Epithelial cell of alveolus of lung (primary cell): ENCODE results near the gene ZDHHC22. TPM values are rescaled to one million over a fixed set of nuclear protein-coding genes. Genes with fewer than 3 reads are reported as not detected.

ENCODE experiments used
- total RNA-seq: library from RNA; depleted of rRNA; stranded (reverse); fragments of >200 nt; gene quantifications from 2 replicates; pipeline ENCODE4 v1.2.1, GENCODE V29; 2015

The ZDHHC22 gene, protein sequence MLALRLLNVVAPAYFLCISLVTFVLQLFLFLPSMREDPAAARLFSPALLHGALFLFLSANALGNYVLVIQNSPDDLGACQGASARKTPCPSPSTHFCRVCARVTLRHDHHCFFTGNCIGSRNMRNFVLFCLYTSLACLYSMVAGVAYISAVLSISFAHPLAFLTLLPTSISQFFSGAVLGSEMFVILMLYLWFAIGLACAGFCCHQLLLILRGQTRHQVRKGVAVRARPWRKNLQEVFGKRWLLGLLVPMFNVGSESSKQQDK
- not detected in 2 replicates for total RNA-seq

DNA sequence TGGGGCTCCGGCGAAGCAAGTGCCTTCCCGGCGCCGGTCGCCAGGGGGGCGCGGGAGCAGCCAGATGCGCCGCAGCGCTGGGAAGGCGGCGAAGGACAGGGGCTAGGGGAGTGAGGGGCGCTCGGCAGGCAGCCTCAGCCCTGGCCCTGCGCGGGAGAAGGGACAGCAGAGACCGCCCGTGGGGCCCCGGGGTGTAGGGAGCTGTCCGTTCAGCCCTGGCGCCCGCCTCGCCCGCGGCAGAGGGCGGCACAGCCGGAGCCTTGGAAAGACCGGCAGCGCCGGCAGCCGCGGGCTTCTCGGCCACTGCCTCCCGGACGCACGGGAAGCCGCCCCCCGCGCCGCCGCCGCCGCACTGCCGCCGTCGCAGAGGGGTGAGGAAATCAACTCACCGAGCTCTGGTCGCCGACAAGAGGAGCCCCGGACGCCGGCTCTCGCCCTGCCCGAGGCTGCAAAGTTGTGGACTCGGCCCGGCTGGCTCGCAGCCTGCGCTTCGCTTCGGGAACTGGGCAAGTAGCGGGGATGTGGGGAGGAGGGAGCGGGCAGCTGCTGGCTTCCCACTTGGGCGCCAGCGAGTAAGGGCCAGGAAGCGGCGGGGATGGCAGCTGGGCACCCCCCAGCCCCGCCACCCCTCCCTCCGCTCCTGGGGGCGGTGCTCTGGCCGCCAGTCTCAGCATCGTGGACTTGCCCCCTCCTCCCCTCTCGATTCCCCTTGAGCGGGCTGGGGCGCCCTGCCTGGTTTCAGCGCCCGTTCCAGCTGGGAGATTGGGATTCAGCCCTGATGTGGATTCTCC lies at the start of gene ZDHHC22:
Gene ZDHHC22 (minus strand): TSS at position 578 of the 791 bp plus-strand sequence. CDS start 2,053 bp downstream, outside the sequence.

DNA sequence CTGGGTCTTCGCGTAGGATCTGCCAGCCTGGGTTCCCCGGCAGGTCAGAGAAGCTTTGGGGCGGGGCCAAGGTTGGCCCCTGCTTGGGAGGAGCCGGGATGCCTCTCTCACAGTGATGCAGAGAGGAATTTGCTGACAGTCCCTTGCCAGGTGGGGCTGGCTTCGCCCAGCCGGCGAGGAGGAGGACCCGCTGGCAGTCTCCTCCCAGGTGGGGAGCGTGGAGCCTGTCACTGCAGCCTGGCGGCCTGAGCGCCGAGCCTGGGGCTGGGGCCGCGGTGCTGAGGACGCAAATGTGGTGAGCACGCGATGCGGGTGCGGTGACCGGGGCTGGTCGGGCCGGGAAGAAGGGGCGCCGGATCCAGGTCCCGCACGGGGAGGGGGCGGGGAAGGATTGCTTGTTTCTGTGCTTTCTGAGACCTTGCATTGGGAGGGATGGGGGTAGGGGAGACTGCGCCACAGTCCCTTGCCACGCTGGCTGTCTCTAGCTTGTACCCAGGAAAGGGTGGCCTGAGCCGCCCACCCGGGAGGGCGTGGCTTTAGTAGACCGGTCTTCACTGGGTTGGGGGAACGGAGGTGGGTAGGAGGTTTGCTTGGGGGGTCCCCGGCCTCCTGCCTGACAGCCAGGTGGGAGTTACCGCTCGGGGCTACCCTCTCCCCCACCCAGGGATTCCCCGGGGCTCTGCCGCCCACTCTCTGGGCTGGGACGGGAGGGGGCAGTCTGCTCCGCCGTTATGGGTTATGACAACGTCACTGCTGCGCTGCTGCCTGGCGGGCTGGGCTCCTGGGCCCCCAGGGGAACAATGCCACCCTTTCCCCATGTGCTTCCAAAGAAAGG lies 40.2 kb upstream of the ZDHHC22 start, which contains the start of gene TMEM63C:
Gene TMEM63C (plus strand): TSS at position 196 of the 835 bp plus-strand sequence. CDS start 37,016 bp downstream, outside the sequence.

DNA sequence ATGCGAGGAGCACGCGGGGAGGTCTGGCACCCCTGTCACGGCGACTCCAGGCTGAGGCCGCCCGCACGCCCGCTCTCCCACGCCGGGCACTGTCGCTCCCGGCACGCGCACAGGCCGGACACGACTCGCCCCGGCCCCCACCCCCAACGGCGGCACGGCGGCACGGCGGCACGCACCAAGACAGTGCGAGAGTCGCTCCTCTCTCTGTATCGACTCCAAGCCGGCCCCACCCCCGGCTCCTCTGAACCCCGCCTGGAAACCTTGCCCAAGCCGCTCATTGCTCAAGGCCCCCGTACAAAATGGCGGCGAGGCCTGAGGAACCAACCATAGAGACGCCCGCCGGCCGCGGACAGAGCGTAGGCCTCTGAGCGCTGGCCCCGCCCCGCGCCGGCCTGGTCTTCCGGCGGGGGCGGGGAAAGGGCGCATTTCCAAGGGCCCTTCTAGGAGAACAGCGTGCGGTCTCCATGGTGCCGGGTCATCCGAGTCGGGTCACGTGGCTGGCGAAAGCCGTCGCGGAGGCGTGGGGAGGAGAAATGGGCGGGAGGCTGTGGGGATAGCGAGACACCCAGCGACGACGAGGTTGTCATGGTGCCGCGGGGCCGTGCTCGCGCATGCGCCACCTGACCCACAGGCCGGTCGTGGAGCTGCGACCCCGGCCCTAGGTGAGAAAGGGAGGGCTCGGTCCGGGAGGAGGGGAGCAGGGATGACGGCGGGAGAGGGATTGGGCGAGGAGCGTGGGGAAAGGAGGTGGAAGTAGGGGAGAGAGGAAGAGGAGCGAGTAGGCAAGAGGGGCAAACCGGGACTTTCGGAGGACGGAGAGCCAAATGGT lies 43.7 kb downstream of the ZDHHC22 start, which contains the start of gene CIPC:
Gene CIPC (plus strand): TSS at position 559 of the 829 bp plus-strand sequence. CDS start 7,451 bp downstream, outside the sequence.

Other genes with a start within 250 kb of the ZDHHC22 start
- 44.9 and 99.9 TPM in 2 replicates for gene IRF2BPL, start 113.1 kb downstream of the ZDHHC22 start, total RNA-seq
- gene CIPC, start 43.5 kb downstream of the ZDHHC22 start, total RNA-seq = 7.5 and 19.0 TPM in 2 replicates
- gene TMEM63C, start 40.0 kb upstream of the ZDHHC22 start, total RNA-seq = 0.65 TPM in 1 of 2 replicates, not detected in the other
- gene NGB, start 129.4 kb upstream of the ZDHHC22 start, total RNA-seq = not detected in 2 replicates
- gene POMT2, start 179.1 kb upstream of the ZDHHC22 start, total RNA-seq = 14.5 and 21.1 TPM in 2 replicates
- gene GSTZ1, start 179.2 kb upstream of the ZDHHC22 start, total RNA-seq = 24.9 and 38.3 TPM in 2 replicates
- gene TMED8, start 235.3 kb upstream of the ZDHHC22 start, total RNA-seq = 5.7 and 14.3 TPM in 2 replicates
- 0.39 and 0.48 TPM in 2 replicates for gene SAMD15, start 235.6 kb upstream of the ZDHHC22 start, total RNA-seq